Activated naive CD4-positive, alpha-beta T cell treated with anti-CD3 and anti-CD28 coated beads for 36 hours (primary cell): ENCODE measurements around the gene CCAR1. TPM values are rescaled to one million over a fixed set of nuclear protein-coding genes. Genes with fewer than 3 reads are reported as not detected.
"Not testable (repeated sequence)": the region's sequence is repeated elsewhere in the genome, so short reads cannot be mapped to it uniquely, and the experiment has no call there.

ENCODE experiments used
- CTCF ChIA-PET: fragments of 350-600 bp; sonication (Branson Sonifier 250); formaldehyde crosslinking; loops from one replicate; lab custom pipeline; 2021; ENCODE audit warnings: antibody characterized with exemption; lab: Charles Lee
- DNase-seq: peaks from one replicate; pipeline ENCODE4 v3.0.0-alpha.2; 2020
- H3K27ac Mint-ChIP-seq: one replicate; pipeline ENCODE4 v1.8.0; 2021; ENCODE audit warnings: mild to moderate bottlenecking, mixed read lengths
- H3K27me3 Mint-ChIP-seq: one replicate; pipeline ENCODE4 v1.8.0; 2021; ENCODE audit warnings: low read depth, mixed read lengths
- H3K36me3 Mint-ChIP-seq: one replicate; pipeline ENCODE4 v1.8.0; 2021; ENCODE audit warnings: low read depth, mixed read lengths
- H3K4me1 Mint-ChIP-seq: one replicate; pipeline ENCODE4 v1.8.0; 2021; ENCODE audit warnings: low read depth, mixed read lengths
- H3K4me3 Mint-ChIP-seq: one replicate; pipeline ENCODE4 v1.8.0; 2021; ENCODE audit warnings: mild to moderate bottlenecking, moderate library complexity, mixed read lengths
- H3K9me3 Mint-ChIP-seq: one replicate; pipeline ENCODE4 v1.8.0; 2021; ENCODE audit warnings: mixed read lengths
- intact Hi-C: fragments of 100-400 bp; cut with micrococcal nuclease; formaldehyde crosslinking; loops from one replicate; pipeline ENCODE4 v1.15.1; 2023
- microRNA-seq: library from miRNA; unstranded; fragments of <30 nt; microRNA quantifications from one replicate; pipeline ENCODE4 v1.2.0, GENCODE V29; 2022; ENCODE audit warnings: borderline microRNAs expressed, borderline replicate concordance
- total RNA-seq, 2 experiments: library from RNA; stranded (reverse); gene quantifications; one replicate each; pipeline ENCODE4 v1.2.3, GENCODE V29; 2021

The CCAR1 gene
- total RNA-seq, 2 experiments from 2014 or later = 80.7 to 87.9 TPM

DNA sequence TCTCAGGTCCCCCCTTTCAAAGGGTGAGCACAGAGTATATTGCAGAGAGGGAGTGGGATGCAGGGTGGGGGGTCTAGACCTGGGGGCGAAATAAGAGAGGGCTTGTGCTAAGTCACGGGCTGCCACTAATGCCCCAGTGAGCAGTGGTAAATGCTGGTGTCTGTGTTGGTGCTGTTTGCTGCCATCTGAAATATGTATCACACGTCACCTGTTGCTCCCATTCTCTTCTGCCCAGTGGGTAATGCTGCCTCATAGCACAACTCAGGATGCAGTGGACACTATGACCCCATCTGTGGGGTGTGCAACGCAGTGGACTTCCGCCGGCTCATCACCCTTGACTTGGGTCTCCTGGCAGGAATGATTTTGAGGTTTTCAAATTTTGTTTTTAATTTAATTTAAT, 108.9 kb downstream of the CCAR1 start:
- H3K4me1 Mint-ChIP-seq = peaks cover 13% of the 10 kb centered on the region
- no peaks in the 10 kb centered on the region for H3K9me3 Mint-ChIP-seq
- H3K27me3 Mint-ChIP-seq = peaks cover 2% of the 10 kb centered on the region
- no peak for DNase-seq
- no peaks in the 10 kb centered on the region for H3K36me3 Mint-ChIP-seq
- no peak overlapping the region for H3K4me3 Mint-ChIP-seq
- H3K27ac Mint-ChIP-seq = no peak overlapping the region
- intact Hi-C loops = loop anchor here (5.0 to 10.0 kb wide), 4 partner anchors 108 to 295 kb away; partner anchors contain the start of genes CCAR1 and VPS26A
- CTCF ChIA-PET = interaction anchor here (1.3 kb wide), 1 partner anchor 279 kb away, joined by 3 read pairs; no protein-coding TSS in a partner anchor

DNA sequence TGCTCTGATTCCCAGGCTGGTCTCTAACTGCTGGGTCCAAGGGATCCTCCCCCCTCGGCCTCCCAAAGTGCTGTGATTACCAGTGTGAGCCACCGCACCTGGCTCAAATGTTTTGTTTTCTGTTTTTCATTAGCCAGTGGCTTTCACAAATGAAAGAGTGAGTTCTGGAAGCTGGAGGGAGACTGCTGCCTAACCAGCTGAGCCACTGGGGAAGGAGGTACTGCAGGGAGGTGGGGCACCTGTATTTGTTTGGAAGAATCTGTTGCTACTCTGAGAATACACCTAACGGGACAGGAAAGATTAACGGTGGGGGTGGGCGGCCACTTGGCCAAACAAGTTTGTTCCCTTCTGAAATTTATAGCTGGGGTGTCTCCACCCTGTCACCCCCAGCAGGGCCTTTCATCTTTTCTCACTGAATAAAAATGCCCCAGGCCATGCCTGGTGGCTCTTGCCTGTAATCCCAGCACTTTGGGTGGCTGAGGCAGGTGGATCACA, 111.0 kb downstream of the CCAR1 start:
- H3K27ac Mint-ChIP-seq = no peak overlapping the region
- H3K4me3 Mint-ChIP-seq = no peak overlapping the region
- H3K36me3 Mint-ChIP-seq = no peaks in the 10 kb centered on the region
- peaks cover 6% of the 10 kb centered on the region for H3K4me1 Mint-ChIP-seq
- DNase-seq = no peak
- CTCF ChIA-PET = interaction anchor here (0.5 kb wide), 1 partner anchor 65 kb away, joined by 3 read pairs; no protein-coding TSS in a partner anchor
- no peaks in the 10 kb centered on the region for H3K27me3 Mint-ChIP-seq
- H3K9me3 Mint-ChIP-seq = no peaks in the 10 kb centered on the region
- intact Hi-C loops = no loop called here

DNA sequence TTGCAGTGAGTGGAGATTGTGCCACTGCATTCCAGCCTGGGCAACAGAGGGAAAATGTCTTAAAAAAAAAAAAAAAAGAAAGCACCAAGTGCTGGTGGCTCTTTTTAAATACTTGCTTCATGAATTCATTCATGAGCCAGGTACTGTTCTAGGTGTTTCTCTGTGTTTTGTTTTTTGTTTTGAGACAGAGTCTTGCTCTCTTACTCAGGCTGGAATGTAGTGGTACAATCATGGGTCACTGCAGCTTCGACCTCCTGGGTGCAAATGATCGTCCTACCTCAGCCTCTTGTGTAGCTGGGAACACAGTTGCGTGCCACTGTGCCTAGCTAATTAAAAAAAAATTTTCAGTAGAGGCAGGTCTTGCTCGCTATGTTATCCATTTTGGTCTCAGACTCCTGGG, 111.6 kb downstream of the CCAR1 start:
- intact Hi-C loops = no loop called here
- Mint-ChIP-seq H3K4me3 (no peak overlapping the region), H3K27ac (no peak overlapping the region), H3K27me3 (no peaks in the 10 kb centered on the region), H3K4me1 (peaks cover 6% of the 10 kb centered on the region), H3K36me3 (no peaks in the 10 kb centered on the region), H3K9me3 (no peaks in the 10 kb centered on the region)
- CTCF ChIA-PET = no interaction called here
- no peak for DNase-seq

DNA sequence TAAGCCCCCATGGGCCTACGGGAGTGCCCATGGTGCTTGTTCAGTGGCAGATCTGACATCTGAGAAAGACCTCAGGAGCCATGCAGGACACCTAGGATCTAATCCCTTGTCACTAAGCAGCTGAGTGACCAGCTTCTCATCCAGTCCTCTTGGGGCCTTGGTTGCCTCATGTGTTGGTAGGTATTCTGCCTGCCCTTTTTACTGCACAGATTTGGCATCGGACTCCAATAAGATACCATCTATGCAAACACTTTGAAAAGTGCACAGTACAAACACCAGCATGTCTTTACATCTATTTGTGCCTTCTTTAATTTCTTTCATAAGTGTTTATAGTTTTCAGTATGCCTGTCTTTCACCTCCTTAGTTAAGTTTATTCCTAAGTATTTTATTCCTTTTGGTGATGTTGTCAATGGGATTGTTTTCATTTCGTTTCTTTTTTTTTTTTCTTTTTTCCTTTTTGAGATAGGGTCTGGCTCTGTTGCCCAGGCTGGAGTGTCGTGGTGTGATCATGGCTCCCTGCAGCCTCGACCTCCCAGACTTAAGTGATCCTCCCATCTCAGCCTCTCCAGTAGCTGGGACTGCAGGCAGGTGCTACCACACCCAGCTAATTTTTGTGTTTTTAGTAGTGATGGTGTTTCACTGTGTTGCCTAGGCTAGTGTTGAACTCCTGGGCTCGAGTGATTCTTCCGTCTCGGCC, 116.7 kb downstream of the CCAR1 start:
- Mint-ChIP-seq H3K27ac (no peak overlapping the region), H3K4me1 (no peaks in the 10 kb centered on the region), H3K36me3 (no peaks in the 10 kb centered on the region), H3K27me3 (no peaks in the 10 kb centered on the region), H3K4me3 (no peak overlapping the region), H3K9me3 (no peaks in the 10 kb centered on the region)
- no peak for DNase-seq
- CTCF ChIA-PET = interaction anchor here (0.8 kb wide), 1 partner anchor 489 kb away, joined by 4 read pairs; no protein-coding TSS in a partner anchor
- intact Hi-C loops = no loop called here

DNA sequence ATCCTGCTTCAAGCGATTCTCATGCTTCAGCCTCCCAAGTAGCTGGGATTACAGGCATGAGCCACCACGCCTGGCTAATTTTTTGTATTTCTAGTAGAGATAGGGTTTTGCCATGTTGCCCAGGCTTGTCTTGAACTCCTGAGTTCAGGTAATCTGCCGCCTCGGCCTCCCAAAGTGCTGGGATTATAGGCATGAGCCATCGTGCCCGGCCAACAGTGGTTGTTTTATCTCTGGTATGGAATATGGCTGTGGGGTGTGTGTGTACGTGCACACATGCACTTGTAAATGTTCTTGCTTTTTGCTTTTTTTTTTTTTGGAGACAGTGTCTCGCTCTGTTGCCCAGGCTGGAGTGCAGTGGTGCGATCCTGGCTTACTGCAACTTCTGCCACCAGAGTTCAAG, 119.6 kb downstream of the CCAR1 start:
- H3K9me3 Mint-ChIP-seq, DNase-seq, H3K36me3 Mint-ChIP-seq, intact Hi-C loops, H3K27me3 Mint-ChIP-seq, CTCF ChIA-PET, H3K27ac Mint-ChIP-seq, H3K4me1 Mint-ChIP-seq, H3K4me3 Mint-ChIP-seq: not testable (repeated sequence)

Small RNA genes lying within 50 kb of the gene (microRNA-seq; reads per million reads assigned to microRNA genes)
- not detected for gene MIR1254-1

Other genes starting within 250 kb of the CCAR1 start
- 10 to 100 TPM; 50.2 to 51.4 TPM for gene DNA2, start 249.3 kb upstream of the CCAR1 start, total RNA-seq
- gene SLC25A16, start 193.7 kb upstream of the CCAR1 start, total RNA-seq = 10 to 100 TPM in 1 of 2 experiments, 1 to 10 TPM in 1; 9.8 to 10.8 TPM
- under 1 TPM; 0.48 to 0.57 TPM for gene TET1, start 160.9 kb upstream of the CCAR1 start, total RNA-seq
- gene STOX1, start 106.3 kb downstream of the CCAR1 start, total RNA-seq = under 1 TPM; 0.38 to 0.42 TPM
- gene DDX50, start 180.1 kb downstream of the CCAR1 start, total RNA-seq = 10 to 100 TPM; 62.1 to 66.0 TPM
- gene DDX21, start 234.9 kb downstream of the CCAR1 start, total RNA-seq = 100 to 1,000 TPM; 155 to 164 TPM